CD4-positive, alpha-beta T cell (primary cell): ENCODE results near the gene DIP2C. TPM values are rescaled to one million over a fixed set of nuclear protein-coding genes. Genes with fewer than 3 reads are reported as not detected.

Experiments
- ATAC-seq: fragments of 200-7000 bp; cut with Tn5 transposase; one replicate; pipeline ENCODE4 v1.10.0; 2022; ENCODE audit warnings: mild to moderate bottlenecking; ENCODE audit not compliant: poor library complexity
- CTCF ChIA-PET: fragments of 350-600 bp; sonication (Branson Sonifier 250); formaldehyde crosslinking; loops from one replicate; lab custom pipeline; 2021; ENCODE audit warnings: antibody characterized with exemption, inconsistent platforms; lab: Charles Lee
- POLR2A ChIA-PET: fragments of 350-600 bp; sonication (Branson Sonifier 250); formaldehyde crosslinking; loops from one replicate; lab custom pipeline; 2021; ENCODE audit warnings: antibody characterized with exemption, inconsistent platforms; lab: Charles Lee
- DNase-seq, 14 experiments: peaks; one replicate each; pipeline ENCODE4 v3.0.0-alpha.2; 2013 to 2020; ENCODE audit warnings: mixed read lengths in 2 of 14
- H3K27ac ChIP-seq, 2 donors: one replicate each; pipeline versions ENCODE4 v1.5.1 to v1.7.0; 2013; ENCODE audit warnings: low read length in 2 of 2, low read depth in 1 of 2, mild to moderate bottlenecking in 1 of 2
- H3K27me3 ChIP-seq, 2 experiments: 1 replicate in 1 of 2; 2 replicates in 1 of 2; pipeline versions ENCODE4 v1.6.1 to v1.7.0; 2013; ENCODE audit warnings: low read length in 2 of 2, control low read depth in 1 of 2, mild to moderate bottlenecking in 1 of 2, moderate library complexity in 1 of 2; ENCODE audit not compliant: insufficient read depth in 2 of 2, control insufficient read depth in 1 of 2
- H3K36me3 ChIP-seq: one replicate; pipeline ENCODE4 v1.6.1; 2013; ENCODE audit warnings: low read length, control low read depth; ENCODE audit not compliant: insufficient read depth
- H3K4me1 ChIP-seq: one replicate; pipeline ENCODE4 v1.6.1; 2013; ENCODE audit warnings: low read length, control low read depth; ENCODE audit not compliant: insufficient read depth
- H3K4me3 ChIP-seq: one replicate; pipeline ENCODE4 v1.5.1; 2013; ENCODE audit warnings: mild to moderate bottlenecking, low read length, moderate library complexity
- H3K9me3 ChIP-seq, 2 experiments: 1 replicate in 1 of 2; 2 replicates in 1 of 2; pipeline versions ENCODE4 v1.6.1 to v1.7.0; 2013; ENCODE audit warnings: low read length in 2 of 2, mild to moderate bottlenecking in 2 of 2, control low read depth in 1 of 2, moderate library complexity in 1 of 2; ENCODE audit not compliant: control insufficient read depth in 1 of 2, insufficient read depth in 1 of 2
- H3K27ac Mint-ChIP-seq: one replicate; pipeline ENCODE4 v1.8.0; 2020; ENCODE audit warnings: mixed read lengths
- H3K27me3 Mint-ChIP-seq: one replicate; pipeline ENCODE4 v1.8.0; 2021; ENCODE audit warnings: mixed read lengths
- H3K36me3 Mint-ChIP-seq: one replicate; pipeline ENCODE4 v1.8.0; 2021; ENCODE audit warnings: low read depth, mixed read lengths
- H3K4me1 Mint-ChIP-seq: one replicate; pipeline ENCODE4 v1.8.0; 2021; ENCODE audit warnings: low read depth, mixed read lengths
- H3K4me3 Mint-ChIP-seq: one replicate; pipeline ENCODE4 v1.8.0; 2020; ENCODE audit warnings: mild to moderate bottlenecking, mixed read lengths
- H3K9me3 Mint-ChIP-seq: one replicate; pipeline ENCODE4 v1.8.0; 2020; ENCODE audit warnings: mixed read lengths
- intact Hi-C, 2 experiments: fragments of 100-400 bp; cut with DNase I in 1 of 2; cut with micrococcal nuclease in 1 of 2; formaldehyde crosslinking; loops; one replicate each; pipeline versions ENCODE4 v1.15.1 to v1.9.0; 2023 to 2025; cut with DNase I, micrococcal nuclease
- total RNA-seq, 174 experiments: library from RNA in 2 of 174; stranded (reverse) in 2 of 174; gene quantifications; one replicate each; pipeline ENCODE4 v1.2.3 and lab custom pipeline; 2021 to 2026
- TF ChIP-seq, protein P1 (sequence below): fragments of 200-600 bp; IDR thresholded peaks from one replicate; pipeline ENCODE4 v1.8.0; 2022; ENCODE audit warnings: antibody characterized with exemption, mild to moderate bottlenecking

The DIP2C gene
- total RNA-seq, 2 experiments from 2014 or later, result 4.1 TPM

DNA sequence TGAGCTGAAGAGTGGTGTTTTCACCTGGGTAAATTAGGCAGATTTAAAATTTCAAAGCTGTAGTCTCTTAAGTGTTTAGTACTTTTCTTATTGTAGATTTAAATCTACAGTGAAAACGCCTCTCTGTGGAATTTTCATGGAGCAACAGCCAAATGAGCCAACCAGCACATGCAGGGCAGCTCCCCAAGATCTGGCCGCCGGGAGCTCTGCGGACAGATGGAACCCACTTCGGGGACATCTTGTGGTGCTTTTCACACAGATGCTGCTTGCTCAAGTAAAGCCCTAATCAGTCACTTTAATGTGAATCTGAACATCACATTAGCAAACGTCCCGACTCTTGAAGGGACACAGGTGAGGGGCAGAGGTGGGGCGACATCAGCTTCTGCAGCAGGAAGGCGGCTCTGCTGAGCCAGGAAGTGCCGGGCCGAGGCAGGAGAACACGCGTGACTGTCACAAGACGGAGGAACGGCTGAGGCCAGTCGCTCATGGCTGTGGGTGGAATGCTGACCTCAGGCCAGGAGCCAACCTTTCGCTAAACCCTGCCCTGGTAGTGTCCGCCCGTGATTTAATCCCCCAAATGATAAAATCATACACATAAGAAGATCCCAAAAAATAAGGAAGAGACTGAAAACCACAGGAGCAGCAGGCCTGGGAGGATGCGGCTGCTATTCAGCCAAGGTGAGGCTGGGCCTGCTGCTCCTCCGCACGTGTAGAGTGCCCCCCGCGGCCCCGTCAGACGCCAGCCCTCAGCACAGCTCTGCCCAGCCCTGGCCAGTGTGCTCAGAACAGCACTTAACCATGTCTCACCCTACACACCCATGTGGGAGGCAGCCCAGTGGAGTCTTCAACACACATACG lies 297.4 kb downstream of the DIP2C start:
- no peaks in the 10 kb centered on the region for H3K9me3 Mint-ChIP-seq
- CTCF ChIA-PET, result no interaction called here

DNA sequence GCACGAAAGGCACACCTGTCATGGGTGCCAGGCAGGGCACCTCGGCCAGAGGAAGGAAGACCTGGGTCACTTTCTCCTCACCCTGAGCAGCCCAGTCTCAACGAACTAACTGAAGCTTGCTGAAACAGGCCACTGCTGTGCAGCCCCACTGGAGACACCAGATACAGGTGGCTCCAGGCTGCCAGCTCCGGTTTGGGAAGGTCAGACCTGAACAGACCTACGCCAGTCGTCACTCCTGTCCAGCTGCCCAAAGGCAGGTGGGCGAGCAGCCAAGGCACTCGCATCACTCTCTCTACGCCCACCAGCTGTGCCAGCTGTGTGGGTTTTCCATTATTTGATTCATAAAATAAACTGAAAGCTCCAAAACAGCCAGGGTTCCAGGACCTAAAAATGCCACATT lies 298.2 kb downstream of the DIP2C start:
- ChIA-PET CTCF (no interaction called here), POLR2A (no interaction called here)
- H3K4me3 Mint-ChIP-seq, result no peak overlapping the region

More for the DNA sequence above, 297.4 kb downstream of the DIP2C start:
- POLR2A ChIA-PET, result no interaction called here
- Histone ChIP-seq H3K27me3 (no peaks in the 10 kb centered on the region), H3K27ac (no peak overlapping the region), H3K4me3 (no peak overlapping the region), H3K9me3 (no peaks in the 10 kb centered on the region), H3K4me1 (peaks cover 4% of the 10 kb centered on the region), H3K36me3 (peaks cover 5% of the 10 kb centered on the region)
- DNase-seq, result no peak
- intact Hi-C loops, result no loop called here
- Mint-ChIP-seq H3K4me1 (no peaks in the 10 kb centered on the region), H3K27ac (no peak overlapping the region), H3K4me3 (no peak overlapping the region), H3K27me3 (no peaks in the 10 kb centered on the region), H3K36me3 (peaks cover 6% of the 10 kb centered on the region)
- TF ChIP-seq, protein P1, sequence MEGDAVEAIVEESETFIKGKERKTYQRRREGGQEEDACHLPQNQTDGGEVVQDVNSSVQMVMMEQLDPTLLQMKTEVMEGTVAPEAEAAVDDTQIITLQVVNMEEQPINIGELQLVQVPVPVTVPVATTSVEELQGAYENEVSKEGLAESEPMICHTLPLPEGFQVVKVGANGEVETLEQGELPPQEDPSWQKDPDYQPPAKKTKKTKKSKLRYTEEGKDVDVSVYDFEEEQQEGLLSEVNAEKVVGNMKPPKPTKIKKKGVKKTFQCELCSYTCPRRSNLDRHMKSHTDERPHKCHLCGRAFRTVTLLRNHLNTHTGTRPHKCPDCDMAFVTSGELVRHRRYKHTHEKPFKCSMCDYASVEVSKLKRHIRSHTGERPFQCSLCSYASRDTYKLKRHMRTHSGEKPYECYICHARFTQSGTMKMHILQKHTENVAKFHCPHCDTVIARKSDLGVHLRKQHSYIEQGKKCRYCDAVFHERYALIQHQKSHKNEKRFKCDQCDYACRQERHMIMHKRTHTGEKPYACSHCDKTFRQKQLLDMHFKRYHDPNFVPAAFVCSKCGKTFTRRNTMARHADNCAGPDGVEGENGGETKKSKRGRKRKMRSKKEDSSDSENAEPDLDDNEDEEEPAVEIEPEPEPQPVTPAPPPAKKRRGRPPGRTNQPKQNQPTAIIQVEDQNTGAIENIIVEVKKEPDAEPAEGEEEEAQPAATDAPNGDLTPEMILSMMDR, result no peak
- no peak for ATAC-seq

DNA sequence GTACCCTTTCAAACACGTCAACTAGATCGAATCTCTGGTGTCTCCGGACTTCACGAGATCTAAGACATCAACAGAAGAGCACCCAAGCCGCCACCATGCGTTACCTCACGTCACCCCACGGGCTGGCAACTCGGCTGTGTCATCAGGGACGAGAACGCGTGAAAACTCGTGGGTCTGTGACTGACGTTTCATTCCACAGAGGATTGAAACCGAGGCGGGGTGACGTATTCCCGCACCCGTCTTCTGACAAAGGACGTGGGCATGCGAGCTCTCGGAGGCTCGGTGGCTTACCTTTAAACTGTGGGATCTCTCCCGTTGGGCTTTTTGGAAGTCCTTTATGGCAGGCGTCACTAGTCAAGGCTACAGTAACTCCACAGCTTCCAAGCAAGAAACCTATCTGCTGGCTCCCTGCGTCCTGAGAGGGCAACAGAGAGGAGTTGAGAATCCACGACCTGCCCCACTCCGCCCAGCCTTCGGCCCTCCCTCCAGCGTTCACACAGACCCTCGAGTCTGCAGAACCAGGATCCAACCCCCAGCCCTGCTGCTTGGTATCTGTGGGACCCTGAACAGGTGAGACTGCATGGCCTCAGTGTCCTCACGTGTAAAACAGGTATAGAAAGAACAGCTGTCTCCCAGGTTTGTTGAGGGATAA lies 298.9 kb downstream of the DIP2C start:
- H3K27ac Mint-ChIP-seq, result no peak overlapping the region
- no peaks in the 10 kb centered on the region for H3K9me3 Mint-ChIP-seq
- Histone ChIP-seq H3K4me3 (no peak overlapping the region), H3K36me3 (peaks cover 5% of the 10 kb centered on the region), H3K9me3 (no peaks in the 10 kb centered on the region), H3K27me3 (no peaks in the 10 kb centered on the region), H3K27ac (no peak overlapping the region), H3K4me1 (peaks cover 4% of the 10 kb centered on the region)
- DNase-seq (no peak), ATAC-seq (no peak)
- no peaks in the 10 kb centered on the region for H3K27me3 Mint-ChIP-seq
- H3K36me3 Mint-ChIP-seq, result peaks cover 19% of the 10 kb centered on the region
- H3K4me3 Mint-ChIP-seq, result no peak overlapping the region
- H3K4me1 Mint-ChIP-seq, result no peaks in the 10 kb centered on the region
- ChIA-PET CTCF (no interaction called here), POLR2A (no interaction called here)
- TF ChIP-seq, protein P1, result no peak
- intact Hi-C loops, result no loop called here

More for the DNA sequence above, 298.2 kb downstream of the DIP2C start:
- peaks cover 4% of the 10 kb centered on the region for H3K4me1 ChIP-seq
- peaks cover 5% of the 10 kb centered on the region for H3K36me3 ChIP-seq
- H3K27me3 ChIP-seq, result no peaks in the 10 kb centered on the region
- Mint-ChIP-seq H3K36me3 (peaks cover 13% of the 10 kb centered on the region), H3K9me3 (no peaks in the 10 kb centered on the region), H3K4me1 (no peaks in the 10 kb centered on the region), H3K27me3 (no peaks in the 10 kb centered on the region), H3K27ac (no peak overlapping the region)
- DNase-seq (no peak), ATAC-seq (no peak)
- TF ChIP-seq, protein P1, result no peak
- H3K27ac ChIP-seq, result no peak overlapping the region
- intact Hi-C loops, result no loop called here
- H3K9me3 ChIP-seq, result no peaks in the 10 kb centered on the region
- no peak overlapping the region for H3K4me3 ChIP-seq
